MM.1S (cell line): ENCODE measurements around the gene B4GALT6.
A peak's percentile ranks its signal among the peaks of the same experiment; 100 is the strongest.

Source experiments
- DNase-seq: peaks from one replicate; pipeline ENCODE4 v3.0.0-alpha.2; 2015
- H2AFZ ChIP-seq: fragments of 300-600 bp; sonication (generic); 2 replicates; pipeline ENCODE4 v1.6.0; 2016; ENCODE audit warnings: antibody characterized with exemption, low read length
- H3F3A ChIP-seq: fragments of 300-600 bp; sonication (generic); 2 replicates; pipeline ENCODE4 v1.6.1; 2016; ENCODE audit warnings: mild to moderate bottlenecking, antibody characterized with exemption, low read length, moderate library complexity, mixed read lengths; ENCODE audit not compliant: insufficient read depth
- H3K27ac ChIP-seq: fragments of 300-600 bp; sonication (generic); 2 replicates; pipeline ENCODE4 v1.5.1; 2016; ENCODE audit warnings: mild to moderate bottlenecking, low read length
- H3K27me3 ChIP-seq: fragments of 300-600 bp; sonication (generic); replicated peaks from 2 replicates; pipeline ENCODE4 v1.6.0; 2016; ENCODE audit warnings: low read length; ENCODE audit not compliant: insufficient read depth
- H3K36me3 ChIP-seq: fragments of 300-600 bp; sonication (generic); replicated peaks from 2 replicates; pipeline ENCODE4 v1.6.1; 2016; ENCODE audit warnings: mild to moderate bottlenecking, low read length, mixed read lengths; ENCODE audit not compliant: insufficient read depth
- H3K4me1 ChIP-seq: fragments of 300-600 bp; sonication (generic); 2 replicates; pipeline ENCODE4 v1.6.1; 2016; ENCODE audit warnings: low read length, mixed read lengths
- H3K4me2 ChIP-seq: fragments of 300-600 bp; sonication (generic); 2 replicates; pipeline ENCODE4 v1.6.0; 2016; ENCODE audit warnings: low read depth, low read length
- H3K4me3 ChIP-seq: fragments of 300-600 bp; sonication (generic); 2 replicates; pipeline ENCODE4 v1.5.1; 2016; ENCODE audit warnings: low read length, mixed read lengths
- H3K79me2 ChIP-seq: fragments of 300-600 bp; sonication (generic); 2 replicates; pipeline ENCODE4 v1.6.1; 2016; ENCODE audit warnings: mixed run types, low read length, mixed read lengths
- H3K9ac ChIP-seq: fragments of 300-600 bp; sonication (generic); 2 replicates; pipeline ENCODE4 v1.6.1; 2016; ENCODE audit warnings: low read length, mixed read lengths
- H3K9me2 ChIP-seq: fragments of 300-600 bp; sonication (generic); replicated peaks from 2 replicates; pipeline ENCODE4 v1.6.1; 2016; ENCODE audit warnings: mild to moderate bottlenecking, low read length, mixed read lengths; ENCODE audit not compliant: insufficient read depth
- H3K9me3 ChIP-seq: fragments of 300-600 bp; sonication (generic); replicated peaks from 2 replicates; pipeline ENCODE4 v1.6.1; 2016; ENCODE audit warnings: mild to moderate bottlenecking, low read length, mixed read lengths; ENCODE audit not compliant: insufficient read depth
- H4K20me1 ChIP-seq: fragments of 300-600 bp; sonication (generic); 2 replicates; pipeline ENCODE4 v1.6.1; 2016; ENCODE audit warnings: mild to moderate bottlenecking, low read length, moderate library complexity, mixed read lengths; ENCODE audit not compliant: insufficient read depth
- EZH2 ChIP-seq: fragments of 300-600 bp; sonication (generic); optimal IDR thresholded peaks from 2 replicates; pipeline ENCODE3; 2017; ENCODE audit warnings: low read depth, mild to moderate bottlenecking, antibody characterized with exemption, low read length, mixed read lengths
- EZH2phosphoT487 ChIP-seq: fragments of 300-600 bp; sonication (generic); IDR thresholded peaks from 2 replicates; pipeline ENCODE4 v1.6.1; 2018; ENCODE audit warnings: antibody characterized with exemption, low read length
- TF ChIP-seq, protein P1 (sequence below): fragments of 300-600 bp; sonication (generic); IDR thresholded peaks from 2 replicates; pipeline ENCODE4 v1.5.1; 2016; ENCODE audit warnings: antibody characterized with exemption, low read length, mixed read lengths

Gene B4GALT6

DNA sequence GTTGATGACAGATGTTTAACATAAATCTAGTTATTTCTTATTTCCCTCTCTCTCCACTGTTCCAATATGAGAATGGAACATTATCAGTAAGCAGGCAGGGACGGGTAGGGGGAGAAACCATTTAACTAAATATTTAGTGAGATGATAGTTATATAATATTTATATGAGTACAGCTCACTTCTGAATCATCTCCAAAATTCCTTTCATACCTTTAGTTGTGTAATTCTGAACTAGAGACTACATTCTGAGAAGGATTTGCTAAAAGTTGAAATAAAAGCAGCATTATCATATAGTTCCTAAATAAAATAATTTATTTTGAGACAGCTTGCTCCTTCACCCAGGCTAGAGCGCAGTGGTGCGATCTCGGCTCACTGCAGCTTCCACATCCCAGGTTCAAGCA lies 41.4 kb downstream of the B4GALT6 start:
- Histone ChIP-seq H3K27me3 (no peaks in the 10 kb centered on the region), H3K9me3 (no peaks in the 10 kb centered on the region), H3K4me3 (no peak overlapping the region), H3K4me2 (no peak overlapping the region), H3K79me2 (no peaks in the 10 kb centered on the region), H3K9ac (no peak overlapping the region), H3K36me3 (no peaks in the 10 kb centered on the region), H3F3A (no peaks in the 10 kb centered on the region), H3K4me1 (no peaks in the 10 kb centered on the region), H3K9me2 (no peaks in the 10 kb centered on the region), H4K20me1 (no peaks in the 10 kb centered on the region), H3K27ac (no peak overlapping the region), H2AFZ (no peak overlapping the region)
- no peak for TF ChIP-seq EZH2
- no peak for DNase-seq

DNA sequence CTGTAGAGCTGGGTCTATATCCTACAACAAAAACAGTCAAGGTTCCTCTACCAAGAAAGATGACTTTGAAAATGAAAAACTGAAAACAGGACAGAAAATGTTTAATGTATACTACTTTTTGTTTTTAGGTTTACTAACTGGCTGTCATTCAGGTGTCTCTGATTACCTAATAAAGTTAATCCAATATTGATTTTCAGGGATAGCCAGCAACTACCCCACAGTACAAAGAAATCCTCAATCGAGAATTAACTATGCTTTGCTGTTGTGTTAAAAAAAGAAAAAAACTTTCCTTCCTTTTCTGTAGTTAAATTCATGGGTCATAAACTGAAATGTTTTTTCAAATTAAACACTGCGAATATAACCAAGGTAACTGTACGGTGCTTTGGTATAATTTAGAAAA lies 46.9 kb downstream of the B4GALT6 start:
- Histone ChIP-seq H3K9me3 (no peaks in the 10 kb centered on the region), H3F3A (no peaks in the 10 kb centered on the region), H3K9ac (no peak overlapping the region), H2AFZ (no peak overlapping the region), H4K20me1 (no peaks in the 10 kb centered on the region), H3K27me3 (no peaks in the 10 kb centered on the region), H3K27ac (no peak overlapping the region), H3K79me2 (no peaks in the 10 kb centered on the region), H3K9me2 (no peaks in the 10 kb centered on the region), H3K4me3 (no peak overlapping the region), H3K36me3 (no peaks in the 10 kb centered on the region), H3K4me2 (no peak overlapping the region), H3K4me1 (no peaks in the 10 kb centered on the region)
- TF ChIP-seq EZH2, result no peak
- TF ChIP-seq, protein P1, sequence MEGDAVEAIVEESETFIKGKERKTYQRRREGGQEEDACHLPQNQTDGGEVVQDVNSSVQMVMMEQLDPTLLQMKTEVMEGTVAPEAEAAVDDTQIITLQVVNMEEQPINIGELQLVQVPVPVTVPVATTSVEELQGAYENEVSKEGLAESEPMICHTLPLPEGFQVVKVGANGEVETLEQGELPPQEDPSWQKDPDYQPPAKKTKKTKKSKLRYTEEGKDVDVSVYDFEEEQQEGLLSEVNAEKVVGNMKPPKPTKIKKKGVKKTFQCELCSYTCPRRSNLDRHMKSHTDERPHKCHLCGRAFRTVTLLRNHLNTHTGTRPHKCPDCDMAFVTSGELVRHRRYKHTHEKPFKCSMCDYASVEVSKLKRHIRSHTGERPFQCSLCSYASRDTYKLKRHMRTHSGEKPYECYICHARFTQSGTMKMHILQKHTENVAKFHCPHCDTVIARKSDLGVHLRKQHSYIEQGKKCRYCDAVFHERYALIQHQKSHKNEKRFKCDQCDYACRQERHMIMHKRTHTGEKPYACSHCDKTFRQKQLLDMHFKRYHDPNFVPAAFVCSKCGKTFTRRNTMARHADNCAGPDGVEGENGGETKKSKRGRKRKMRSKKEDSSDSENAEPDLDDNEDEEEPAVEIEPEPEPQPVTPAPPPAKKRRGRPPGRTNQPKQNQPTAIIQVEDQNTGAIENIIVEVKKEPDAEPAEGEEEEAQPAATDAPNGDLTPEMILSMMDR, result no peak
- TF ChIP-seq EZH2phosphoT487, result no peak
- no peak for DNase-seq

DNA sequence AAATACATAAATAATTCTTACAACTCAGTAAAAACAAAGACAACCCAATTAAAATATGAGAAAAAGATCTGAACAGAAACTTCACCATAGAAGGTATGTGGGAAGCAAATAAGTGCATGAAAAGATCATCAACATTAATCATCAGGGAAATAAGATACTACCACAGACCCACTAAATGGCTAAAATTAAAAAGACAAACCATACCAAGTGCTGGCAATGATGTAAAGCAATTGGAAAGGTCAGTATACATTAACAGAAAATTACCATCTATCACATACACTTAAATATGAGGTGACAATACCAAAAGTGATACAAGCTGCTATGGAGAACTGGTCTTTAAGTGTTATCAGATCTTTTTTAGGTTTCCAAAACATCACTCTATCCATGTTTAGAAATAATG lies 48.0 kb downstream of the B4GALT6 start:
- Histone ChIP-seq H3F3A (no peaks in the 10 kb centered on the region), H3K9ac (no peak overlapping the region), H3K4me2 (no peak overlapping the region), H4K20me1 (no peaks in the 10 kb centered on the region), H2AFZ (no peak overlapping the region), H3K79me2 (no peaks in the 10 kb centered on the region), H3K27me3 (no peaks in the 10 kb centered on the region), H3K9me3 (no peaks in the 10 kb centered on the region), H3K36me3 (no peaks in the 10 kb centered on the region), H3K4me3 (no peak overlapping the region), H3K27ac (no peak overlapping the region), H3K4me1 (no peaks in the 10 kb centered on the region), H3K9me2 (no peaks in the 10 kb centered on the region)
- no peak for DNase-seq
- TF ChIP-seq, protein P1, result no peak
- TF ChIP-seq EZH2phosphoT487 (no peak), EZH2 (no peak)

GRCh38 chr18:31634331-31634713 lies 50.1 kb downstream of the B4GALT6 start:
- peak; percentile 13 for DNase-seq
- Histone ChIP-seq H3K4me3 (no peak overlapping the region), H2AFZ (no peak overlapping the region), H3K9ac (no peak overlapping the region), H3K79me2 (no peaks in the 10 kb centered on the region), H3K9me3 (no peaks in the 10 kb centered on the region), H3K9me2 (no peaks in the 10 kb centered on the region), H3K27ac (no peak overlapping the region), H3K4me1 (no peaks in the 10 kb centered on the region), H3F3A (no peaks in the 10 kb centered on the region), H3K4me2 (no peak overlapping the region), H3K27me3 (no peaks in the 10 kb centered on the region), H4K20me1 (no peaks in the 10 kb centered on the region), H3K36me3 (no peaks in the 10 kb centered on the region)
- TF ChIP-seq, protein P1, result no peak
- no peak for TF ChIP-seq EZH2
- no peak for TF ChIP-seq EZH2phosphoT487
